Measurements from ENCODE around the gene PRKD1. TPM values are rescaled to one million over a fixed set of nuclear protein-coding genes. Genes with fewer than 3 reads are reported as not detected.
"Not testable (repeated sequence)": the region's sequence is repeated elsewhere in the genome, so short reads cannot be mapped to it uniquely, and the experiment has no call there.

Gene PRKD1
- total RNA-seq, 2 donors from 2014 or later = not detected

- Mint-ChIP-seq H3K27ac (no peak overlapping the region), H3K4me1 (no peaks in the 10 kb centered on the region), H3K4me3 (no peak overlapping the region), H3K27me3 (no peaks in the 10 kb centered on the region), H3K36me3 (ENCODE audit: low read depth) (peaks cover 2% of the 10 kb centered on the region)
- ATAC-seq (no peak), DNase-seq (no peak)
- H3K9me3 ChIP-seq (ENCODE audit: control insufficient read depth, low read length, poor library complexity, severe bottlenecking) = no peaks in the 10 kb centered on the region
Observed at GRCh38 chr14:29843981-29844380, 83.7 kb downstream of the PRKD1 start.

GRCh38 chr14:29842228-29842627 lies 85.4 kb downstream of the PRKD1 start:
- peaks cover 2% of the 10 kb centered on the region for H3K36me3 Mint-ChIP-seq (ENCODE audit: low read depth)
- no peak overlapping the region for H3K4me3 Mint-ChIP-seq
- no peaks in the 10 kb centered on the region for H3K27me3 Mint-ChIP-seq
- H3K9me3 ChIP-seq (ENCODE audit: control insufficient read depth, low read length, poor library complexity, severe bottlenecking) = no peaks in the 10 kb centered on the region
- ATAC-seq = no peak
- DNase-seq = no peak
- H3K4me1 Mint-ChIP-seq = no peaks in the 10 kb centered on the region
- no peak overlapping the region for H3K27ac Mint-ChIP-seq

- ATAC-seq, H3K27ac Mint-ChIP-seq: not testable (repeated sequence)
Observed at GRCh38 chr14:29840369-29840892, 87.2 kb downstream of the PRKD1 start.

GRCh38 chr14:29839691-29840090 lies 88.0 kb downstream of the PRKD1 start:
- H3K4me3 Mint-ChIP-seq; H3K4me1 Mint-ChIP-seq; H3K36me3 Mint-ChIP-seq (ENCODE audit: low read depth); H3K9me3 ChIP-seq (ENCODE audit: control insufficient read depth, low read length, poor library complexity, severe bottlenecking); H3K27ac Mint-ChIP-seq; ATAC-seq; H3K27me3 Mint-ChIP-seq; DNase-seq: not testable (repeated sequence)

More at GRCh38 chr14:29840369-29840892, 87.2 kb downstream of the PRKD1 start:
- not testable (repeated sequence) for DNase-seq; H3K36me3 Mint-ChIP-seq (ENCODE audit: low read depth); H3K9me3 ChIP-seq (ENCODE audit: control insufficient read depth, low read length, poor library complexity, severe bottlenecking); H3K4me3 Mint-ChIP-seq; H3K27me3 Mint-ChIP-seq; H3K4me1 Mint-ChIP-seq

- Mint-ChIP-seq H3K27me3 (no peaks in the 10 kb centered on the region), H3K4me3 (no peak overlapping the region), H3K36me3 (ENCODE audit: low read depth) (peaks cover 2% of the 10 kb centered on the region), H3K4me1 (no peaks in the 10 kb centered on the region), H3K27ac (no peak overlapping the region)
- DNase-seq (no peak), ATAC-seq (no peak)
- H3K9me3 ChIP-seq (ENCODE audit: control insufficient read depth, low read length, poor library complexity, severe bottlenecking) = no peaks in the 10 kb centered on the region
Observed at GRCh38 chr14:29838752-29839151, 88.9 kb downstream of the PRKD1 start.

GRCh38 chr14:29836395-29836794 lies 91.3 kb downstream of the PRKD1 start:
- no peak for DNase-seq
- peaks cover 2% of the 10 kb centered on the region for H3K36me3 Mint-ChIP-seq (ENCODE audit: low read depth)
- H3K27ac Mint-ChIP-seq = no peak overlapping the region
- H3K9me3 ChIP-seq (ENCODE audit: control insufficient read depth, low read length, poor library complexity, severe bottlenecking) = no peaks in the 10 kb centered on the region
- no peak for ATAC-seq
- H3K27me3 Mint-ChIP-seq = no peaks in the 10 kb centered on the region
- no peaks in the 10 kb centered on the region for H3K4me1 Mint-ChIP-seq
- H3K4me3 Mint-ChIP-seq = no peak overlapping the region

- H3K27me3 Mint-ChIP-seq = no peaks in the 10 kb centered on the region
- H3K36me3 Mint-ChIP-seq (ENCODE audit: low read depth) = no peaks in the 10 kb centered on the region
- DNase-seq (no peak), ATAC-seq (no peak)
- H3K4me3 Mint-ChIP-seq = no peak overlapping the region
- H3K9me3 ChIP-seq (ENCODE audit: control insufficient read depth, low read length, poor library complexity, severe bottlenecking) = no peaks in the 10 kb centered on the region
- no peaks in the 10 kb centered on the region for H3K4me1 Mint-ChIP-seq
- no peak overlapping the region for H3K27ac Mint-ChIP-seq
Observed at GRCh38 chr14:29832042-29832441, 95.6 kb downstream of the PRKD1 start.

GRCh38 chr14:29829851-29830250 lies 97.8 kb downstream of the PRKD1 start:
- Mint-ChIP-seq H3K27ac (no peak overlapping the region), H3K4me3 (no peak overlapping the region), H3K36me3 (ENCODE audit: low read depth) (no peaks in the 10 kb centered on the region), H3K4me1 (no peaks in the 10 kb centered on the region), H3K27me3 (no peaks in the 10 kb centered on the region)
- ATAC-seq (no peak), DNase-seq (no peak)
- H3K9me3 ChIP-seq (ENCODE audit: control insufficient read depth, low read length, poor library complexity, severe bottlenecking) = no peaks in the 10 kb centered on the region

GRCh38 chr14:29823816-29824215 lies 103.8 kb downstream of the PRKD1 start:
- DNase-seq (no peak), ATAC-seq (no peak)
- Mint-ChIP-seq H3K36me3 (ENCODE audit: low read depth) (no peaks in the 10 kb centered on the region), H3K27ac (no peak overlapping the region), H3K4me1 (no peaks in the 10 kb centered on the region), H3K4me3 (no peak overlapping the region), H3K27me3 (no peaks in the 10 kb centered on the region)
- H3K9me3 ChIP-seq (ENCODE audit: control insufficient read depth, low read length, poor library complexity, severe bottlenecking) = no peaks in the 10 kb centered on the region

GRCh38 chr14:29822430-29822709 lies 105.3 kb downstream of the PRKD1 start:
- H3K27ac Mint-ChIP-seq = no peak overlapping the region
- DNase-seq (no peak), ATAC-seq (no peak)
- no peaks in the 10 kb centered on the region for H3K36me3 Mint-ChIP-seq (ENCODE audit: low read depth)
- no peaks in the 10 kb centered on the region for H3K27me3 Mint-ChIP-seq
- H3K4me1 Mint-ChIP-seq = no peaks in the 10 kb centered on the region
- no peak overlapping the region for H3K4me3 Mint-ChIP-seq
- H3K9me3 ChIP-seq (ENCODE audit: control insufficient read depth, low read length, poor library complexity, severe bottlenecking) = no peaks in the 10 kb centered on the region

GRCh38 chr14:29821661-29822429 lies 105.8 kb downstream of the PRKD1 start:
- no peaks in the 10 kb centered on the region for H3K36me3 Mint-ChIP-seq (ENCODE audit: low read depth)

GRCh38 chr14:29821242-29821641 lies 106.4 kb downstream of the PRKD1 start:
- H3K9me3 ChIP-seq (ENCODE audit: control insufficient read depth, low read length, poor library complexity, severe bottlenecking) = no peaks in the 10 kb centered on the region
- Mint-ChIP-seq H3K4me3 (no peak overlapping the region), H3K4me1 (no peaks in the 10 kb centered on the region), H3K27me3 (no peaks in the 10 kb centered on the region), H3K27ac (no peak overlapping the region), H3K36me3 (ENCODE audit: low read depth) (no peaks in the 10 kb centered on the region)
- DNase-seq = no peak
- no peak for ATAC-seq

More at GRCh38 chr14:29821661-29822429, 105.8 kb downstream of the PRKD1 start:
- ATAC-seq = no peak
- no peaks in the 10 kb centered on the region for H3K4me1 Mint-ChIP-seq
- no peaks in the 10 kb centered on the region for H3K9me3 ChIP-seq (ENCODE audit: control insufficient read depth, low read length, poor library complexity, severe bottlenecking)
- H3K4me3 Mint-ChIP-seq = no peak overlapping the region
- no peak overlapping the region for H3K27ac Mint-ChIP-seq
- no peak for DNase-seq
- no peaks in the 10 kb centered on the region for H3K27me3 Mint-ChIP-seq

GRCh38 chr14:29820785-29821184 lies 106.9 kb downstream of the PRKD1 start:
- no peaks in the 10 kb centered on the region for H3K4me1 Mint-ChIP-seq
- H3K4me3 Mint-ChIP-seq = no peak overlapping the region
- ATAC-seq (no peak), DNase-seq (no peak)
- H3K27me3 Mint-ChIP-seq = no peaks in the 10 kb centered on the region
- H3K36me3 Mint-ChIP-seq (ENCODE audit: low read depth) = no peaks in the 10 kb centered on the region
- no peak overlapping the region for H3K27ac Mint-ChIP-seq
- no peaks in the 10 kb centered on the region for H3K9me3 ChIP-seq (ENCODE audit: control insufficient read depth, low read length, poor library complexity, severe bottlenecking)

GRCh38 chr14:29817767-29818405 lies 109.8 kb downstream of the PRKD1 start:
- no peak overlapping the region for H3K4me3 Mint-ChIP-seq
- H3K27ac Mint-ChIP-seq = no peak overlapping the region
- H3K27me3 Mint-ChIP-seq = no peaks in the 10 kb centered on the region
- DNase-seq (no peak), ATAC-seq (no peak)
- no peaks in the 10 kb centered on the region for H3K9me3 ChIP-seq (ENCODE audit: control insufficient read depth, low read length, poor library complexity, severe bottlenecking)
- H3K4me1 Mint-ChIP-seq = no peaks in the 10 kb centered on the region
- no peaks in the 10 kb centered on the region for H3K36me3 Mint-ChIP-seq (ENCODE audit: low read depth)

All from T-helper 17 cell (primary cell).